ENCODE measurements around the gene RNF217.

- TF ChIP-seq POLR2AphosphoS5 (IDR thresholded peaks at IDR 0.05; ENCODE audit: borderline replicate concordance, low read depth, low read length) (no peak), EZH2 (IDR thresholded peaks at IDR 0.05) (no peak), FOXP2 (optimal IDR thresholded peaks at IDR 0.05; ENCODE audit: control extremely low read depth, extremely low read length, insufficient read depth) (no peak)
Measured at GRCh38 chr6:124967444-124967843, 5.2 kb downstream of the RNF217 start.

Data from SK-N-MC (cell line).